Fibroblast of peridontal ligament (primary cell): ENCODE data around the gene CARD16.

Source experiments
- DNase-seq: peaks from one replicate; pipeline ENCODE4 v3.0.0-alpha.2; 2010; ENCODE audit errors: extremely low read depth

CARD16 gene

DNA sequence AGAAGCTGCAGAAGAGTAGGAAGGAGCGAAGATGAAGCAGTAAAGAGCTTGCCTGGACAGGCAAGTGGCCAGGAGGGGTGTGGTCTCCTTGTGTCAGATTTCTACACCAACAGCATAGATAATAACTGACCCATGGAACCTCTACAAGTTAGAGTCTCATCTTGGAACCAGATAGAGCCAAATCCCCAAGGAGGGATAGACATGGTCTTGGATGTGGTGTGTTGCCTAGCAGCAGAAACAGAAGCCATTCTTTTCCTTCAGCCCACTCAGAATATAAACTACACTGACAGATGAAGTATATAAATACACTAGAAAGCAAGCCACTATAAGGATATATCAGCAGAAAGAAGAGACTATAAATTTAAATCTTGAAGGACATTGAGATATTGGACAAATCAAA, 4.3 kb upstream of the CARD16 start:
- peak; percentile 36 for DNase-seq

GRCh38 chr11:105046898-105047579, 1.9 kb upstream of the CARD16 start:
- peak; percentile 100 for DNase-seq

DNA sequence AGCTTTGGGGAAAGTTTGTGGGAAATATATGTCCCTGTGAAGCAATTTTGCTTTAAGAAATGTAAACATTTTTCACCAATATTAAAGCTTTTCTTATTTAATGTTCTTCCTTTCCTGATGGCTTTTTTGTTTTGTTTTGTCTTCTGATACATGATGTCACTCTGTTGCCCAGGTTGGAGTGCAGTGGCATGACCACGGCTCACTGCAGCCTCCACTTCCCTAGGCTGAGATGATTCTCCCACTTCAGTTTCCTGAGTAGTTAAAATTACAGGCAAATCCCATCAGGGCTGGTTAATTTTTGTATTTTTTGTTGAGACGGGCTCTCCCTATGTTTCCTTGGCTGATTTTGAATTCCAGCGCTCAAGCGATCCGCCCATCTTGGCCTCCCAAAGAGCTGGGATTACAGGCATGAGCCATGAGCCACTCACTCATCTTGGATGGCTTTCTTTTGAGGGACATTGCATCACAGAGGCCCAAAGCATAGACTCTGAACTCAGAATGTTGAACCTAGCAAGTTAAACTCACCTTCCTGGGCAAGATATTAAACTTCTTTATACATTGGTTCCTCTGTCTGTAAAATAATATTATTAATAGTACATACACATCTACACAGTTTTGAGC, 651 bp upstream of the CARD16 start:
- DNase-seq, result peak; percentile 12

DNA sequence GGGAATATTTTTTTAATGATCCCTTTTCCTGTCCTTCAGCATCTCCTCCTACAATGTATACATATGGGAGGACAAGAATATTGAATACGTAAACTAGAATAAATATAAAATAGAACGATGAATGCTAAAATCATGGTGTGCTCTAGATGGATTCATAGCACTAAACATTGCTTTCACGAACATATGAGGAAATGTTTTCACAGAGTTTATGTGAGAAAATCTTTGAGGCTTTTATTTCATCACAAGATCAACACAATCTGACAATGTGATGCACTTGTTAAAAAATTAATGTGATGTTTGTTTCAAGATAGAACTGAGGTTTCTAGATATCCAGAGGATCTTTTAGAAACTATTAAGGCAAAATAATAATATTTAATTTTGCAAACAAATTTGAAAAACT, 3.0 kb downstream of the CARD16 start:
- DNase-seq, result no peak

- no peak for DNase-seq
Measured at GRCh38 chr11:105040703-105041102, 4.4 kb downstream of the CARD16 start.

GRCh38 chr11:105034813-105035620, 10.1 kb downstream of the CARD16 start, which contains the start of gene CASP1:
CASP1 (minus strand) TSS chr11:105035144; CDS start chr11:105035113, 31 bp downstream.
- peak; percentile 88 for DNase-seq

DNA sequence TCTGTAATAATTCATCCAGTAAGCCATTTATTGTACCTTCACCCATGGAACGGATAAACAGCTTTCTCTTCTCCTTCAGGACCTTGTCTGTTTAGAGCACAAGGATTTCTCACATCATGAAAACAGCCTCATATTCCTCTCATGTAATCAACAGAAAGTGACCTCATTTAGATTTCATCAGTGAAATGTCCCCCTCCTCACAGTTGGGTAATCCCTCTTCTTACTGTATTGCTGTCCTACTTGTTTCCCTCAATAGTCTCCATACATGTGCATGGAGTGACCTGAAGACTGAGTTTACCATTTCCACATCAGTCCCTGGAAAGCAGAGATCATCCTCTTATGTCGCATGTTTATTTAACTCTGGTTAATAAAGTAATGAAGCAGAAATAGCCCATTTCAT, 10.7 kb downstream of the CARD16 start:
- DNase-seq, result peak; percentile 17

- no peak for DNase-seq
Measured at GRCh38 chr11:105033781-105034180, 11.4 kb downstream of the CARD16 start.

DNA sequence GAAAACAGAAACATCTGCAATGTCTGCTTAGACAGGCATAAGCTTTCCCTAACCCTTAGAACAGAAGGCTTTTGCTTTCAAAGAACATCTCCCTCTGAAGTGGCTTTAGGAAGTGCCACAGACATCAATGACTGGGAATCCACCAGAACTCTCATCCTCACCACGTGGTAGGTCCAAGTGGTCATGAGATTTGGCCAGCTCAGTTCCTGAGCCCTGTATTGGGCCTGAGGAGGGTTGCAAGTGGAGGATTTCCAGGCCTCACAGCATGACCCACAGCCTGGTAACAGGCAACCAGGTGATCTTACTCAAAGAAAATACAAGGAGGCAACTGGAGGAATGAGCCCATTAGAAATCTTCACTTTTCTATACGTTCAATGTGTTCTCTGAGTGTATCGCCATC, 11.8 kb downstream of the CARD16 start:
- DNase-seq, result no peak

DNA sequence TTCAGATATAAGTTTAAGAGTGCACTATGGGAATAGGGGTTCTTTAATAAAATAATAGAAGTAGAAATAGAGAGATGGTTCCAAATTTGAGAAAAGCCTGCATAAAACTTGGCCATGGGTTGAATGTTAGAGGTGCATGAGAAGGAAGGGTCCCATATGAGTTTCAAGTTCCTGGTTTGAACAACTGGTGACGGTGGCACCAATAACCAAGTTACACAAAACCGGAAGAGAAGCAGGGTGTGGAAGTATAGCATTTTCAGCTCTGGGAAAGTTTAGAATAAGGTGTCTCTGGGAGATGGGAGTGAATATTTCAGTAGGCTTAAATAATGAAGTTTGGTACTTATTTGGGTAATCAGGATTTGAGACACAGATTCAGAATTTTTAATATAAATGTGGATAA, 12.6 kb downstream of the CARD16 start:
- no peak for DNase-seq

GRCh38 chr11:105027678-105028077, 17.5 kb downstream of the CARD16 start:
- DNase-seq, result no peak

- DNase-seq, result no peak
Measured at GRCh38 chr11:105024394-105024793, 20.7 kb downstream of the CARD16 start.

DNA sequence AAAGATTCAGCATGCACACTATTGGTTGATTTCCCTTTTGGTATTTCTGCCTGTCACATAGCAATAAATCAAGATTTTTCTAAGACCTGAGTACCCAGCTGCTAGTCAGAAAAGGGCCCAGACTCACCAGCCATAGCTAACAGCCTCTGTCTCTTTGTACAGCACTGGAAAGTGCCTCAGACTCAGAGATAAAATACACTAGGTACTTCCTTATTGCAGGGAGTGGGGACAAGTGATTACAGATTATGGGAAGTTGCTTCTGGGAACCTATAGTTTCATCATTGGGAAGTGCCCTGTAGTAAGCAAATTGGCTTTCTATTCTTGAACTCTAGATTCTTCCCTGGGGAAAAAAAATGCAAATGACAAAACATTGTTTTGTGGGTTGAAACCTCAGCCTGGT, 22.1 kb downstream of the CARD16 start, which contains the start of gene CASP5:
Gene CASP5 (minus strand): TSS at position 166 of the 400 bp plus-strand sequence. CDS start 32 bp downstream, at position 134.
- peak; percentile 30 for DNase-seq

GRCh38 chr11:105022527-105022926, 22.6 kb downstream of the CARD16 start:
- no peak for DNase-seq

DNA sequence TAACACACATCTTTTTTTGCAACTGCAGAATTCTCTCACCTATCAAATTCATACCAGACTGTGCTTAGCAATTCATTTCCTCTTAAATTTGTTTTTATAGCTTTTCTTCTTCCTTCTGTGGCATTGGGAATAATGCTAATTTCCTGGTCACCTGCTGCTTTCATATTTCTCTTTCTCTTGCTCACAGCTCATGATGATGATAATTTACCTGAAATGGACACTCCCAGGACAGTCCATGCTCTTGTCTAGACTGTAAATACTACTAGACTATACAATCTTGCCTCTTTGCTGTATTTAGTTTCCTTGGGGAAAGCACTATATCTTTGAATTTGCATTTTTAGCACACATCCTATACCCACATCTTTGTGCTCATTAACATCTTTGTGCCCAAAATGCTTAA, 37.7 kb downstream of the CARD16 start:
- DNase-seq, result no peak

GRCh38 chr11:105005451-105005845, 39.7 kb downstream of the CARD16 start:
- DNase-seq, result no peak

DNA sequence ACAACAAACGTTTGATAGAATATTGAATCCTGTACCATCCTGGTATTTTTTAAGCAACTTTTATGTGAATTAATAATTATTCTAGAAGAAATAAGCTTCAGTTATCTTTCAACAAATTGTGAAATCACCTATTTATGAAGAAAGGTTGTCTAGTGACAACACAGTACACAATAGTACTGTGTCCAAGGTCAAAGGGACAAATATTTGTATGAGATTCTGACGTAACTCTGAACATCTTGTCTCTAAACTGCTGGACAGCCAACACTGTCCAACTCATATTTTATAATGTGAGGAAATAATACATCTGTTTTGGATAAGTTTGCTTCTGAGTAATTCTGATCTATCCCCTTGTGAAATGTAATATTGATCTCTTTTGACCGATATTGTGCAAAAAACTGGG, 41.1 kb downstream of the CARD16 start:
- peak; percentile 23 for DNase-seq

DNA sequence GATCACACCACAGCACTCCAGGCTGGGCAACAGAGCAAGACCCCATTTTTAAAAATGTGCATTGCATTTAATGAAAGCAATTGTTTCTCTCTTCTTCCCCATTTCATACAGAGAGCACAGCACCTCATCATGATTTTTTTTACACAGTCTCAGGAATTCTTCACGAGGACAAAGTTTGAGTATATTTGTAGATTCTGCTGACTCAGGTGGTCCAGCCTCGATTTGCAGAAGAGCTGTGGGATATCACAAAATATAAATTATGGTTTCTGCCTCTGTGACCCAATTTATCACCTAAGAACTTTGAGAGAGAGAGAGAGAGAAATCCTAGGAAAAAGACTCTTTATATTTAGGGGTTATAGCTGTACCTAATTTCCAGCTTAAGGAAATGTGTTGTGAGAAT, 42.0 kb downstream of the CARD16 start:
- no peak for DNase-seq

- no peak for DNase-seq
Measured at GRCh38 chr11:105000797-105001196, 44.3 kb downstream of the CARD16 start.

DNA sequence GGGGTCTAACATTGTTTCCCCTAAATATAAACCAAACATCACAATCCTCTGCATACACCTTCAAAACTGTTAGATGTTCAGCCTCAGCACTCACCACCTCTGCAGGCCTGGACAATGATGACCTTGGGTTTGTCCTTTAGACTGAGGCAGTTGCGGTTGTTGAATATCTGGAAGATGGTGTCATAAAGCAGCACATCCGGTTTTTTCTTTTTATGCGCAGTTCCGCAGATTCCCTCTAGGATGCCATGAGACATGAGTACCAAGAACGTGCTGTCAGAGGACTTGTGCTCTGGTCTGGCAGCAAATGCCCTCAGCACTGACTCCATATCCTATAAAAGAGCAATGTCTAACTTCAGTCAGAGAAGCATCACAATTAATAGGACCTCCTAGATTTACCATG, 45.0 kb downstream of the CARD16 start:
- no peak for DNase-seq

- peak; percentile 24 for DNase-seq
Measured at GRCh38 chr11:104999721-105000120, 45.4 kb downstream of the CARD16 start.

GRCh38 chr11:104997288-104997687, 47.8 kb downstream of the CARD16 start:
- DNase-seq, result peak; percentile 59

- no peak for DNase-seq
Measured at GRCh38 chr11:104995001-104995408, 50.1 kb downstream of the CARD16 start.
